HepG2 (cell line): Measurements from ENCODE around the gene FKBP8. TPM values are rescaled to one million over a fixed set of nuclear protein-coding genes. Genes with fewer than 3 reads are reported as not detected.
A peak's percentile ranks its signal among the peaks of the same experiment; 100 is the strongest.

Source experiments
- ARID2 ChIP-seq: sonication (generic); formaldehyde crosslinking; IDR thresholded peaks from 2 replicates; pipeline ENCODE4 v1.8.1; 2022; ENCODE audit warnings: mild to moderate bottlenecking, missing genetic modification reagents, borderline replicate concordance
- ARID5B ChIP-seq: IDR thresholded peaks from 2 replicates; pipeline ENCODE4 v1.4.0; 2020; ENCODE audit warnings: mild to moderate bottlenecking, missing genetic modification reagents
- CHD2 ChIP-seq: IDR thresholded peaks from 2 replicates; pipeline ENCODE4 v1.6.1; 2011; ENCODE audit warnings: low read depth, low read length, improper control_type of control experiment
- GPN1 ChIP-seq: sonication (generic); formaldehyde crosslinking; IDR thresholded peaks from 2 replicates; pipeline ENCODE4 v1.5.1; 2020; ENCODE audit warnings: missing genetic modification reagents, borderline replicate concordance
- HOXA7 ChIP-seq: sonication (generic); formaldehyde crosslinking; IDR thresholded peaks from 2 replicates; pipeline ENCODE4 v1.8.1; 2022; ENCODE audit warnings: mild to moderate bottlenecking, missing genetic modification reagents, moderate library complexity
- IRX3 ChIP-seq: sonication (generic); formaldehyde crosslinking; IDR thresholded peaks from 2 replicates; pipeline ENCODE4 v1.8.1; 2023; ENCODE audit warnings: mild to moderate bottlenecking, low read depth, missing genetic modification reagents, borderline replicate concordance
- NR3C1 ChIP-seq: sonication (generic); formaldehyde crosslinking; IDR thresholded peaks from 2 replicates; pipeline ENCODE4 v1.4.0; 2020; ENCODE audit warnings: missing genetic modification reagents
- PRMT3 ChIP-seq: sonication (generic); formaldehyde crosslinking; IDR thresholded peaks from 2 replicates; pipeline ENCODE4 v1.8.1; 2022; ENCODE audit warnings: low read depth, mild to moderate bottlenecking, moderate library complexity, missing genetic modification reagents, borderline replicate concordance
- RNF2 ChIP-seq: fragments of 450-650 bp; conservative IDR thresholded peaks from 2 replicates; pipeline ENCODE4 v1.6.1; 2016; ENCODE audit warnings: low read depth
- TFE3 ChIP-seq: IDR thresholded peaks from 2 replicates; pipeline ENCODE4 v1.6.1; 2016
- ZMYM3 ChIP-seq: sonication (generic); formaldehyde crosslinking; IDR thresholded peaks from 2 replicates; pipeline ENCODE4 v1.5.1; 2020; ENCODE audit warnings: mild to moderate bottlenecking, missing genetic modification reagents
- ZNF205 ChIP-seq: IDR thresholded peaks from 2 replicates; pipeline ENCODE4 v1.6.1; 2018; ENCODE audit warnings: missing biosample characterization, missing genetic modification reagents
- ZNF430 ChIP-seq: sonication (generic); formaldehyde crosslinking; IDR thresholded peaks from 2 replicates; pipeline ENCODE4 v1.9.0; 2021; ENCODE audit warnings: mild to moderate bottlenecking, missing genetic modification reagents
- ZNF460 ChIP-seq: sonication (generic); formaldehyde crosslinking; IDR thresholded peaks from 2 replicates; pipeline ENCODE4 v1.5.1; 2020; ENCODE audit warnings: missing genetic modification reagents, mild to moderate bottlenecking, borderline replicate concordance
- ZNF678 ChIP-seq: sonication (generic); formaldehyde crosslinking; IDR thresholded peaks from 2 replicates; pipeline ENCODE4 v1.4.0; 2020; ENCODE audit warnings: mild to moderate bottlenecking, missing genetic modification reagents
- ZNF703 ChIP-seq: sonication (generic); formaldehyde crosslinking; IDR thresholded peaks from 2 replicates; pipeline ENCODE4 v1.5.1; 2020; ENCODE audit warnings: missing genetic modification reagents, mild to moderate bottlenecking, moderate library complexity, borderline replicate concordance
- ZNF891 ChIP-seq: sonication (generic); formaldehyde crosslinking; IDR thresholded peaks from 2 replicates; pipeline ENCODE4 v1.5.0; 2020; ENCODE audit warnings: mild to moderate bottlenecking, missing genetic modification reagents
- polyA plus RNA-seq, 8 experiments: library from polyadenylated mRNA; depleted of rRNA in 3 of 8; stranded (reverse) in 7 of 8; unstranded in 1 of 8; fragments of >200 nt; fragmentation: Illumina TruSeq in 4 of 8; extraction: Trizol in 4 of 8; gene quantifications; 2 replicates each; pipeline versions ENCODE4 v1.2.1 to v1.2.3, GENCODE V29; 2011 to 2016; ENCODE audit warnings: low read depth in 4 of 8, missing spikeins in 1 of 8, mixed read lengths in 1 of 8; ENCODE audit not compliant: insufficient read depth in 1 of 8
- total RNA-seq, 5 experiments: library from RNA; depleted of rRNA; stranded (reverse); fragments of >200 nt; fragmentation: Illumina TruSeq; extraction: Trizol; gene quantifications; 2 replicates each; pipeline ENCODE4 v1.2.3, GENCODE V29; 2016; ENCODE audit warnings: low read depth in 1 of 5
- TF ChIP-seq, protein P1 (sequence below): sonication (generic); formaldehyde crosslinking; IDR thresholded peaks from 2 replicates; pipeline ENCODE4 v1.8.0; 2022; ENCODE audit warnings: missing genetic modification reagents, low read depth, mild to moderate bottlenecking, borderline replicate concordance
- TF ChIP-seq, protein P2 (sequence below): IDR thresholded peaks from 2 replicates; pipeline ENCODE4 v1.6.1; 2016; ENCODE audit warnings: low read depth, control low read depth
- TF ChIP-seq, protein P3 (sequence below): sonication (generic); formaldehyde crosslinking; IDR thresholded peaks from 2 replicates; pipeline ENCODE4 v1.5.0; 2020; ENCODE audit warnings: missing genetic modification reagents

The FKBP8 gene
- total and polyA plus RNA-seq, 2 of the 13 experiments (the other 11 are each of a cell fraction or from before 2014, with no cell fraction given): 81.7 to 93.9 TPM

- no peak for TF ChIP-seq CHD2
- TF ChIP-seq PRMT3: no peak
- no peak; the same call in 1 of the 2 replicates for TF ChIP-seq ZNF430 (CRISPR knock-in tag)
- no peak for TF ChIP-seq ZNF891 (CRISPR knock-in tag)
- peak; percentile 26; the same call in 1 of the 2 replicates for TF ChIP-seq RNF2
- TF ChIP-seq GPN1: no peak
- TF ChIP-seq ZNF678 (CRISPR knock-in tag): no peak; the same call in 1 of the 2 replicates
- TF ChIP-seq ZNF703 (CRISPR knock-in tag): no peak
- no peak for TF ChIP-seq IRX3 (CRISPR knock-in tag)
- TF ChIP-seq ZNF205: 0 out of 2 replicates have a peak, but pooled peaks have one; percentile 43
- TF ChIP-seq, protein P1, sequence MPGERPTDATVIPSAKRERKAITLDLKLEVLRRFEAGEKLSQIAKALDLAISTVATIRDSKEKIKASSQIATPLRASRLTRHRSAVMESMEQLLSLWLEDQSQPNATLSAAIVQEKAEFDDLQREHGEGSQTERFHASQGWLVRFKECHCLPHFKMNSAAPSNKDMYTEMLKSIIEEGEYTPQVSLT (CRISPR knock-in tag): no peak
- TF ChIP-seq NR3C1 (CRISPR knock-in tag): no peak
- TF ChIP-seq ARID5B (CRISPR knock-in tag): peak; percentile 69
- TF ChIP-seq ZMYM3: peak; percentile 79
- TF ChIP-seq TFE3 (CRISPR knock-in tag): no peak
- TF ChIP-seq ZNF460 (CRISPR knock-in tag): peak; percentile 60; the same call in 1 of the 2 replicates
- TF ChIP-seq HOXA7 (CRISPR knock-in tag): no peak
- no peak for TF ChIP-seq ARID2 (CRISPR knock-in tag)
- TF ChIP-seq, protein P2, sequence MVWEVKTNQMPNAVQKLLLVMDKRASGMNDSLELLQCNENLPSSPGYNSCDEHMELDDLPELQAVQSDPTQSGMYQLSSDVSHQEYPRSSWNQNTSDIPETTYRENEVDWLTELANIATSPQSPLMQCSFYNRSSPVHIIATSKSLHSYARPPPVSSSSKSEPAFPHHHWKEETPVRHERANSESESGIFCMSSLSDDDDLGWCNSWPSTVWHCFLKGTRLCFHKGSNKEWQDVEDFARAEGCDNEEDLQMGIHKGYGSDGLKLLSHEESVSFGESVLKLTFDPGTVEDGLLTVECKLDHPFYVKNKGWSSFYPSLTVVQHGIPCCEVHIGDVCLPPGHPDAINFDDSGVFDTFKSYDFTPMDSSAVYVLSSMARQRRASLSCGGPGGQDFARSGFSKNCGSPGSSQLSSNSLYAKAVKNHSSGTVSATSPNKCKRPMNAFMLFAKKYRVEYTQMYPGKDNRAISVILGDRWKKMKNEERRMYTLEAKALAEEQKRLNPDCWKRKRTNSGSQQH (CRISPR knock-in tag): peak; percentile 46; the same call in 1 of the 2 replicates
- TF ChIP-seq, protein P3, sequence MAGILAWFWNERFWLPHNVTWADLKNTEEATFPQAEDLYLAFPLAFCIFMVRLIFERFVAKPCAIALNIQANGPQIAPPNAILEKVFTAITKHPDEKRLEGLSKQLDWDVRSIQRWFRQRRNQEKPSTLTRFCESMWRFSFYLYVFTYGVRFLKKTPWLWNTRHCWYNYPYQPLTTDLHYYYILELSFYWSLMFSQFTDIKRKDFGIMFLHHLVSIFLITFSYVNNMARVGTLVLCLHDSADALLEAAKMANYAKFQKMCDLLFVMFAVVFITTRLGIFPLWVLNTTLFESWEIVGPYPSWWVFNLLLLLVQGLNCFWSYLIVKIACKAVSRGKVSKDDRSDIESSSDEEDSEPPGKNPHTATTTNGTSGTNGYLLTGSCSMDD (CRISPR knock-in tag): no peak
These were observed 45.4 kb upstream of the FKBP8 start, which contains the start of gene REX1BD (continued) for GRCh38 chr19:18588611-18589379.
